ENCODE measurements around the gene HSF4.

Gene HSF4

DNA sequence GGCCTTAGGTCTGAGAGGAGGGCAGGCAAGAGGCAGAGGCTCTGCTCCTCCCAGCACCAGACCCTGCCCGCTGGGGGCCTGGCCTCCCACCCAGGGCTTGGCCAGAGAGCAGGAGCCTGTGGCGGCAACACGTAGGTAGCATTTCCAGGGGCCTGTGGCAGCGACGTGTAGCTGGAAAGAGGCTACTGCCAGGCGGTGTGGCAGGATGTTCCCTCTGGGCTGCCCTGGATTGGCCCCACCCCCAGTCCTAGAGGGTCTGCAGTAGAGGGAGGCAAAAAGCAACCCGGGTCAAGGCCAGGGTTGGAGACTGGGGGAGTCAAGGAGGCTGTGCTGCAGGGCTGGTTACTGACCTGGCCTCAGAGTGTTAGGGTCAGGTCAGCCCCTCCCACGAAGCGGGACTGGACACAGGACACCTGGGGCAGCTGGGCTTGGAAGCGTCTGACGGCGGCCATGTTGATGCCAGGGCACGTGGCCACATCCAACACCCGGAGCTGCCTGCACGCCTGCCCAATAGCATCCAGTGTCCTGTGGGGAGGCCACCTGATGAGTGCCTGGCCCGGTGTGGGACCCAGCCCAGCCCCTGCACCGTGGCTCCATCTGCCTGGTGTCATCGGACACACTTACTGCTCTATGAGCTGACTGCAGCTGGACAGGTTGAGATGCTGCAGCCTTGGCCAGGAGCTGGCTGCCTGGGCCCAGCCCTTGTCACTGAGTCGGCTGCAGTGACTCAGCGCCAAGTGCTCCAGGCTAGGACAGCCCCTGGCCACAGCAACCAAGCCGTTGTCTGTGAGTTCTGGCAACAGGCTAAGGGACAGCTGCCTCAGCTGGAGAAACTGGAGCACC lies 42.9 kb downstream of the HSF4 start:
- DNase-seq (ENCODE audit: low read depth), result peak; percentile 43
- Histone ChIP-seq H3K4me1 (ENCODE audit: control insufficient read depth, insufficient read depth, low read length) (peaks cover 16% of the 10 kb centered on the region), H3K27me3 (replicated peaks; ENCODE audit: control insufficient read depth, insufficient read depth, low read length) (no peaks in the 10 kb centered on the region), H3K9ac (ENCODE audit: low read length) (no peak overlapping the region), H3K36me3 (ENCODE audit: control insufficient read depth, insufficient read depth, low read length, severe bottlenecking) (no peaks in the 10 kb centered on the region), H3K9me3 (ENCODE audit: control insufficient read depth, low read length) (no peaks in the 10 kb centered on the region), H3K4me3 (ENCODE audit: low read length) (no peak overlapping the region)

DNA sequence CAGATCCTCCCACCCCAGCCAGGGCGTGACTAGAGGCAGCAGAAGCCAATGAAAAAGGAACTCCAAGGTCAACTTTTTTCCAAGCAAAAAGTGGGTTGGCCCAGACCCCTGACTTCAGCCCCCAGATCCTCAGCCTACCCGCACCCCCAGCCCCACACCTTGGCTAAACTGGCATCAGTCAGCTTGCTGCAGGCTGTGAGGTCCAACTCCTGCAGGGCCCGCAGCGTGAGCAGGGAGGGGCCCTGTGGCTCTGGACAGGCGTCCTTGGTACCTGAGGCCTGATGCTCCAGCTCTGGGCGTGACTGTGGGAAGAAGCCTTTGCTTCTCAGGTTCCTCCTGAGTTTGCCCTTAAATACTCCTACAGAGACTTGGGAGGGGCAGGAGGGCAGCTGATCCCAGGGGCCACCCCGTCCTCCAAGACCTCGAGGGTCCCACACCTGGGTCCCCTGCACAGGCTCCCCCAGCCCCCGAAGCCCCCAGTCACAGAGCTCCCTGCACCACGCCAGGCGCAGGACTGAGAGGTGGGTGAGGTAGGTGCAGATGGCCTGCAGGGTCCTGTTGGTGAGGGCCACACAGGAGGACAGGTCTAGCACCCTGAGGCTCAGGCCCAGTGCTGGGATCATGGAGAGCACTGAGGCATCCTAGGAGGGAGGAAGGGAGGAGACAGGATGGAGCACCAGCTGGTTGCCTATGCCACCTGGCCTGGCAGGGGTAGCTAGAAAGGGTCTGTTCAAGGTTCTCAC lies 43.8 kb downstream of the HSF4 start:
- Histone ChIP-seq H3K27me3 (replicated peaks; ENCODE audit: control insufficient read depth, insufficient read depth, low read length) (no peaks in the 10 kb centered on the region), H3K9ac (ENCODE audit: low read length) (no peak overlapping the region), H3K4me3 (ENCODE audit: low read length) (no peak overlapping the region), H3K36me3 (ENCODE audit: control insufficient read depth, insufficient read depth, low read length, severe bottlenecking) (no peaks in the 10 kb centered on the region), H3K9me3 (ENCODE audit: control insufficient read depth, low read length) (no peaks in the 10 kb centered on the region), H3K4me1 (ENCODE audit: control insufficient read depth, insufficient read depth, low read length) (peaks cover 16% of the 10 kb centered on the region)
- no peak for DNase-seq (ENCODE audit: low read depth)

DNA sequence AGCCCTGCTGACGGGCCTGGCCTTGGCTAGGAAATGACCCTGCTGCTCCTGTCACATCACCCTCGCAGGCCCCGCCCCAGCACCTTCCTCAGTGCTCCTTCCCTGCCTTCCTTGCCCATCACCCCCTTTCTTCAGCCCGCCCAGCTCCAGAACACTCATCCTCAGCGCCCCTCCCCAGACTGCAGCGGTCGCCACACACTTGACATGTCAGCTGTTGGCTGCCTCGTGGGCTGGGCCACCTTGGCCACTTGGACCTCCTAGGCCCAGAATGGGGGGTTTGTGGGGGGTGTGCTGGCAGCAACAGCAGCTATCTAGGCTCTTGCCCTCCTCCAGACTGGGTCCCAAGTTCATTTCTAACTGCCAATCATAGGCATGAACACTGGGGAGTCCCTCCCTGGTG lies 45.0 kb downstream of the HSF4 start:
- Histone ChIP-seq H3K9me3 (ENCODE audit: control insufficient read depth, low read length) (no peaks in the 10 kb centered on the region), H3K4me1 (ENCODE audit: control insufficient read depth, insufficient read depth, low read length) (peaks cover 16% of the 10 kb centered on the region)
- no peak for DNase-seq (ENCODE audit: low read depth)

DNA sequence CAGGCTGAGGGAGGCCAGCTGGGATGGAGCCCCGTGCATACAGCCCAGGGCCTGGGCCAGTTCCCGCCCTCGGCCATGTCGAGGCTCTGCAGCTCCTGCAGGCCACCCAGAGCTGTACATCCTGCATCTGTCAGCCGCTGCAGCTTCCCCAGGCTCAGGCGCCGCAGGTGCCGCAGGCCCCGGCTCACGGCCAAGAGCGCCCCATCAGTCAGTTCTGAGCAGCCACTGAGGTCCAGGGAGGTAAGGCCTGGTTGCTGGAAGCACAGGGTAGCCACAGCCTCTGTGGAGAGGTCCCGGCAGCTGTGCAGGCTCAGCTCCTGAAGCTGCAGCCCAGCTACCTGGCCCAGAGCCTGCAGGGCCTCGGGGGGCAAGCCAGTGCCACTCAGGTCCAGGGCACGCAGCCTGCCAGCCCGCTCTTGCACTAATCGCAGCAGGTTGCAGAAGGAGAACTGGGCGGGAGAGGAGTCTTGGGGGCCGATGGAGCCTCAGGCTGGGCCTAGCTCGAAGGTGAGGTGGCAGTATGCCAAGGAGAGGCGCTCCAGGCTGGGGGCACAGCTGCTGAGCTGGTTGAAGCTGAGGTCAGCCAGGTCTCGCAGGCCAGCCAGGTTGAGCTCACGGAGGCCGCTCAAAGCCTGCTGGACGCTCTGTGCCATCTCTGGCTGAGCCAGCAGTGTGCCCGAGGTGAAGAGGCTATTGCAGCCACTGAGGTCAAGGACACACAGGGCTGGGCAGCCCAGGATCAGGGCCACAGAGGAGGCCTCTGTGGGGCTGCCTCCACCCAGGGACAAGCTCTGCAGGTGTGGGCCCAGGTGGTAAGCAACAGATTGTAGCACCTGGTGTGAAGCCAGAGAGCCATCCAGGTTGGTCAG lies 45.8 kb downstream of the HSF4 start:
- Histone ChIP-seq H3K4me3 (ENCODE audit: low read length) (no peak overlapping the region), H3K9ac (ENCODE audit: low read length) (no peak overlapping the region), H3K4me1 (ENCODE audit: control insufficient read depth, insufficient read depth, low read length) (peaks cover 16% of the 10 kb centered on the region), H3K9me3 (ENCODE audit: control insufficient read depth, low read length) (no peaks in the 10 kb centered on the region), H3K36me3 (ENCODE audit: control insufficient read depth, insufficient read depth, low read length, severe bottlenecking) (no peaks in the 10 kb centered on the region), H3K27me3 (replicated peaks; ENCODE audit: control insufficient read depth, insufficient read depth, low read length) (no peaks in the 10 kb centered on the region)
- DNase-seq (ENCODE audit: low read depth), result no peak

More for the DNA sequence above, 45.0 kb downstream of the HSF4 start:
- no peaks in the 10 kb centered on the region for H3K36me3 ChIP-seq (ENCODE audit: control insufficient read depth, insufficient read depth, low read length, severe bottlenecking)
- no peaks in the 10 kb centered on the region for H3K27me3 ChIP-seq (replicated peaks; ENCODE audit: control insufficient read depth, insufficient read depth, low read length)
- H3K9ac ChIP-seq (ENCODE audit: low read length), result no peak overlapping the region
- no peak overlapping the region for H3K4me3 ChIP-seq (ENCODE audit: low read length)

DNA sequence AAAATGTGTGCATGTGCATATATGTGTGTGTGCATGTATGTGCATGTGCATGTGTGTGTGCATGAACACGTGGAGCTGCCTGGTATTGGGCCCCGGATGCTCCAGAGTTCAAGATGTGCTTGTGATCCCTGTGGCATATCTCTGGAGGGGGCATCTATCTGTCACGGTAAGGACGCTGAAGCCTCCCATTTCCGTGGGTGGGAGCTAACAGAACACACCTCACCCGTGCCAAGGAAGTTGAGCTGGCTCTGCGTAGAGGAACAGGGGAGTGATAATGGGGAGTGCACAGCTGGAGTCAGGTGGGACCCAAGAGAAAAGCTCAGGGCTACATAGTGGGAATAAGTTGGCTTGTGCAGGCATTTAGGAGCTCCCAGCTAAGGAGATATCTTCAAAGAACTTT lies 47.1 kb downstream of the HSF4 start:
- no peaks in the 10 kb centered on the region for H3K36me3 ChIP-seq (ENCODE audit: control insufficient read depth, insufficient read depth, low read length, severe bottlenecking)
- H3K4me3 ChIP-seq (ENCODE audit: low read length), result no peak overlapping the region
- H3K9ac ChIP-seq (ENCODE audit: low read length), result no peak overlapping the region
- no peaks in the 10 kb centered on the region for H3K27me3 ChIP-seq (replicated peaks; ENCODE audit: control insufficient read depth, insufficient read depth, low read length)
- H3K4me1 ChIP-seq (ENCODE audit: control insufficient read depth, insufficient read depth, low read length), result peaks cover 14% of the 10 kb centered on the region
- DNase-seq (ENCODE audit: low read depth), result no peak
- H3K9me3 ChIP-seq (ENCODE audit: control insufficient read depth, low read length), result no peaks in the 10 kb centered on the region

DNA sequence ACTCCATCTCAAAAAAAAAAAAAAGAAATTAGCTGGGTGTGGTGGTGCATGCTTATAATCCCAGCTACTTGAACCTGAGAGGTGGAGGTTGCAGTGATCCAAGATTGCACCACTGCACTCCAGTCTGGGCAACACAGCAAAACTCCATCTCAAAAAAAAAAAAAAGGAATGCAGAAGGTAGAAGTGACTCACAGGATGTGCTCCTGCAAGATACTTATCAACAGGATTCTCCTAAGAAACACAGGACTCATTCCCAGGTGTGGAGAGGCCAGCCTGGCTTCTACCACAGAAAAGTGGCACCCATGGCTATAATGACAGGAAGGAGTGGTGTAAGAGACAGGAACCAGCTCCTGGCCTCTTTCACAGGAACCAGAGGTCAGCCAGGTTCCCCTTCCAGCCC lies 48.2 kb downstream of the HSF4 start:
- Histone ChIP-seq H3K9ac (ENCODE audit: low read length) (no peak overlapping the region), H3K4me3 (ENCODE audit: low read length) (no peak overlapping the region), H3K9me3 (ENCODE audit: control insufficient read depth, low read length) (no peaks in the 10 kb centered on the region), H3K4me1 (ENCODE audit: control insufficient read depth, insufficient read depth, low read length) (peaks cover 13% of the 10 kb centered on the region), H3K27me3 (replicated peaks; ENCODE audit: control insufficient read depth, insufficient read depth, low read length) (no peaks in the 10 kb centered on the region), H3K36me3 (ENCODE audit: control insufficient read depth, insufficient read depth, low read length, severe bottlenecking) (no peaks in the 10 kb centered on the region)
- no peak for DNase-seq (ENCODE audit: low read depth)

DNA sequence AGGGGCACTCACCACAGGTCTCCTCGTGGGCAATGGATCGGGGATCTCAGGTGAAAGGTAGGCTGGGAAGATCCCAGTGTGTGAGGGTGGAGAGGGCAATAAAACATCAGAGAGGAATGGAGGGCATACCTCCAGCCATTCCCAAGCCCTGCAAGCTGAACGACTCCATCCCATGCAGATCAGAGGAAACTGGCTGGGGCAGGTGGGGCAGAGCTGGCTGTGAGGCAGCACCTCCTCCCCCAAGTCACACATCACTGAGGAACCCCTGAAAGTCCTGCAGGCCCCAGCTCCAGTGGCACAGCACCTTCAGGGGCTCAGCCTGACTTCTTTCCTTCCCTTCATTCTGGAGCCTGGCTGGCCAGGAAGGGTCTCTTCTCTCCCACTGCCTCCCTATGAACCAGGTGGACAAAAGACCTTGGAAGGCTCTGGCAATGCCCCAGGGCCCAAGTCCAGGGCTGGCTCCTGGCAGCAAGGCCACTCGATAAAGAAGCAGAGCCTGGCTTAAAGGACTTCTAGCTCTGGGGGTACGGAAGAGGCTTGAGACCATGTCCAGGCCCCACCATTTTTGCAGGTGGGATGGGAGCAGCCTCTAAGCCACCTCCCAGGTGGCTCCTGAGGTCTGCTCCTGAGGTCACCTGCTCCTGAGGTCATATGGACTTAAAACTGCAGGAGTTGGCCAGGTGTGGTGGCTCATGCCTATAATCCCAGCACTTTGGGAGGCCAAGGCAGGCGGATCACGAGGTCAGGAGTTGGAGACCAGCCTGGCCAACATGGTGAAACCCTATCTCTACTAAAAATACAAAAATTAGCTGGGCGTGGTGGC lies 48.9 kb downstream of the HSF4 start:
- DNase-seq (ENCODE audit: low read depth), result no peak
- Histone ChIP-seq H3K27me3 (replicated peaks; ENCODE audit: control insufficient read depth, insufficient read depth, low read length) (no peaks in the 10 kb centered on the region), H3K4me1 (ENCODE audit: control insufficient read depth, insufficient read depth, low read length) (peaks cover 10% of the 10 kb centered on the region)

DNA sequence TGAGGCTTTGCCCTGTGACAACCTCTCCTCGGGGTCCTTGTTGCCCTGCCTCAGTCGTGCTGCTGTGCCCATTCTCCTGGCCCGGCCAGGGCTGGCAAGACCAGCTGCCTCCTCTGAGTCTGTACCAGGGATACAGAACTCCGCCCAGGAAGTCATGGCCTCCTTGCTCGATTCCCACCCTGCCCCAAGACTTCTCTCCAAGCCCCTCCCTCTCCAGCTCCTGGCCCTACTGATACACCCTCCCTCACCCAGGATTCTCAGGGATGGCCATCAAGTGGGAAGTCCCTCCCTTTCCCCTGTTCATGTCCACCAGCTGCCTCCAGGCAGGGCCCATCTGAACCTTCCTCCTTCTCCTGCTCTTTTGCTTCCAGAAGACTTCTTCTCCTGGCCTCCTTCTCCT lies 51.2 kb downstream of the HSF4 start:
- Histone ChIP-seq H3K9ac (ENCODE audit: low read length) (no peak overlapping the region), H3K27me3 (replicated peaks; ENCODE audit: control insufficient read depth, insufficient read depth, low read length) (no peaks in the 10 kb centered on the region), H3K4me1 (ENCODE audit: control insufficient read depth, insufficient read depth, low read length) (peaks cover 10% of the 10 kb centered on the region), H3K4me3 (ENCODE audit: low read length) (no peak overlapping the region), H3K9me3 (ENCODE audit: control insufficient read depth, low read length) (no peaks in the 10 kb centered on the region), H3K36me3 (ENCODE audit: control insufficient read depth, insufficient read depth, low read length, severe bottlenecking) (no peaks in the 10 kb centered on the region)
- DNase-seq (ENCODE audit: low read depth), result no peak

More for the DNA sequence above, 48.9 kb downstream of the HSF4 start:
- no peak overlapping the region for H3K9ac ChIP-seq (ENCODE audit: low read length)
- H3K36me3 ChIP-seq (ENCODE audit: control insufficient read depth, insufficient read depth, low read length, severe bottlenecking), result no peaks in the 10 kb centered on the region
- no peaks in the 10 kb centered on the region for H3K9me3 ChIP-seq (ENCODE audit: control insufficient read depth, low read length)
- no peak overlapping the region for H3K4me3 ChIP-seq (ENCODE audit: low read length)

DNA sequence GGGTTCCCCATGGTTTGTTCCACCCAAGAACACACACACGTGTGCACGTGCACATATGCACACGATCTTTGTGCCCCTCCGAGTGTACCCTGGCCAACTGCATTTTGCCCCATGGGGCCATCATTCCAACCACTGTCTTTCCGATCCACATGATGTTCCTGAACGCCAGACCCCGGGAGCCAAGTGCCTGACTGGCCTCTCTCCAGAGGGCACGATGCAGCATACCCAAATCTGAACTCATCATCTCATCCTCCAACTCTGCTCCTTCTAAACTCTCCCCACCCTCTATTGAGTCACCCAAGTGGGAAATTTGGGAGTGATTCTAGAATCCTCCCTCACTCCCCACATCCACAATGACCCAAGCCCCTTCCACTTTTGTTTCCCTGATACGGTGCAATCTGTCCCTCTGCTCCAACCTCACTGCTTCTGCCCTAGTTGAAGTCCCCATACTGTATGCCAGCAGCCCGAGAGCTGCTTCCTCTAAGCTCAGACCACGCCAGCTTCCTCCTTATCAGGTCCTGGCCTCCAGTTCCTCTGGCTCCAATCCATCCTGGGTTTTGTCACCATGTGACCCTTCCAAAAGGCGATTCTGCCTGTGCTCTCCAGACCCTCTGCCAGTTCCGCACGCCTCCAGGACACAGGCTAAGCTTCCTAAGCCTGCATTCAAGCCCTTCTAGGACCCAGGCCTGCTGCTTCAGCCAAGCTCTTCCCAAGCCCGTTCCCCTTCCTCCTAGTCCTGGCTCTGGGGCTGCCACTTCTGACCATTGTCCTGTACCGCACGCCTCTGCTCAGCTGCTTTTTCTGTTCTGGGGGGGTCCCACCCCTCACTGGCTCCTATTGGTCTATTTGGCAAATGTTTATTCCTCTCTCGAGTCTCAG lies 52.3 kb downstream of the HSF4 start:
- H3K4me1 ChIP-seq (ENCODE audit: control insufficient read depth, insufficient read depth, low read length), result peaks cover 10% of the 10 kb centered on the region
- no peaks in the 10 kb centered on the region for H3K36me3 ChIP-seq (ENCODE audit: control insufficient read depth, insufficient read depth, low read length, severe bottlenecking)
- H3K9ac ChIP-seq (ENCODE audit: low read length), result peak overlapping the region; percentile 37
- no peaks in the 10 kb centered on the region for H3K27me3 ChIP-seq (replicated peaks; ENCODE audit: control insufficient read depth, insufficient read depth, low read length)
- no peaks in the 10 kb centered on the region for H3K9me3 ChIP-seq (ENCODE audit: control insufficient read depth, low read length)
- no peak overlapping the region for H3K4me3 ChIP-seq (ENCODE audit: low read length)
- DNase-seq (ENCODE audit: low read depth), result no peak

All from adipocyte (in vitro differentiated cells).